GM18519 (cell line): Measurements from ENCODE around the gene PRR5.

ENCODE experiments used
- ATAC-seq: cut with Tn5 transposase; IDR thresholded peaks from one replicate; pipeline ENCODE4 v1.9.1; 2021; ENCODE audit warnings: mild to moderate bottlenecking, moderate library complexity; ENCODE audit not compliant: unreplicated experiment, low FRiP score

Gene PRR5

DNA sequence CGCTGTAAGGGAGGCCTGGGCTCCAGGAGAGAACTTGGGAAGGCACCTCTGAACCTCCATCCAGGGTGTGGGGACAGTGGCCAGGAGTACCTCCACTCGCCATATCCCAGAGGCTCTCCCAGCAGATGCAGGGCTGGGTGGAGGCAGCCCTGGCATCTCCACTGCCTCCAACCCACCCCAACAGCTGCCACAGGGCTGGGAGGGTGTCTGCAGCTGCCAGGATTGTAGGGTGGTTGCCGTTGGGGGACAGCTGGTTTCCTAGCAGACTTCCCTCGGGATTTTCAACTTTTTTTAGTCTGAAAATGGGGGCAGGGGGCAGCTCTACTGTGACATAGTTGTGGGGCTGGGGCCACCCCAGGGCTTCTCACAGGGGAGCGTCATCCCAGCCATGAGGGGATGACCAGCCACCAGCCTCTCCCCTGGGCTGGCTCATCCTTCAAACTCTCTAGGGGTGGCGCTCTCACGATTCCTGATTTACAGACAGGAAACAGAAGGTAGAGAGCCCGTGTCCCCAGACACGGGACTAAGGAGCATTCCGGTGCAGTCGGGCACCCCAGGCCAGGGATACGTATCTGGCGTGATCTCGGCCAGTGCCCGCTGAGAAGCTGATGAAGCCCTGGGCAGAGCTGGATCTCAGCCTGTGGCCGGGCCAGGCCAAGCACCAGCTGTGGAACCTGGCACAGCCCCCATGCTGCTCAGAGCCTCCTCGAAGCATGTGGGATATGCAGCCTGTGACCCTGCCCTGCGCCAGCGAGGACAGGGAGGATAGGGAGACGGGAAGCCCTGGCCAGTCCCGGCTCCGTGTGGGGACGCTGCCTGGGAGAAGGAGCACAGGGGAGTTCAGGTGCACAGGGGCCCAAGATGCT, 9.9 kb downstream of the PRR5 start:
- ATAC-seq, result no peak

- no peak for ATAC-seq
Observed at GRCh38 chr22:44712962-44713361, 11.0 kb downstream of the PRR5 start.

GRCh38 chr22:44714703-44715350, 12.8 kb downstream of the PRR5 start:
- ATAC-seq, result no peak

GRCh38 chr22:44718418-44718817, 16.4 kb downstream of the PRR5 start:
- no peak for ATAC-seq

GRCh38 chr22:44719586-44720368, 17.8 kb downstream of the PRR5 start:
- ATAC-seq, result no peak

GRCh38 chr22:44721213-44721612, 19.2 kb downstream of the PRR5 start:
- ATAC-seq, result no peak

- no peak for ATAC-seq
Observed at GRCh38 chr22:44722611-44723010, 20.6 kb downstream of the PRR5 start.

DNA sequence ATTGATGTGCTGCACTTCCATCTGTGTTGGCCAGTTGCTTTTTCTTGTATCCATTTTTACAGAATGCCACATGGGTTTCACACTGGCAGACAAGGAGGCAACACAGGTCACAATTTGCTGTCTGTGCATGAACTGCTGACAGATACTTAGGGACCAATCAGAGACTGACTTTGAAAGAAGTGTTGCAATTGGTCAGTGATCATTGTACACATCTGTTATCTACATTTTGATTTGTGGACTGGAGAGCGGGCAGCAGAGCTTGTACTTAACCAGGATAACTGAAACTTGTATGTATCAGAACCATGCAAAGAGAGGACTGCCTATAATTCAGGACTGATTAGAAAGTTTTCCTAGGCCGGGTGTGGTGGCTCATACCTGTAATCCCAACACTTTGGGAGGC, 21.8 kb downstream of the PRR5 start:
- no peak for ATAC-seq

DNA sequence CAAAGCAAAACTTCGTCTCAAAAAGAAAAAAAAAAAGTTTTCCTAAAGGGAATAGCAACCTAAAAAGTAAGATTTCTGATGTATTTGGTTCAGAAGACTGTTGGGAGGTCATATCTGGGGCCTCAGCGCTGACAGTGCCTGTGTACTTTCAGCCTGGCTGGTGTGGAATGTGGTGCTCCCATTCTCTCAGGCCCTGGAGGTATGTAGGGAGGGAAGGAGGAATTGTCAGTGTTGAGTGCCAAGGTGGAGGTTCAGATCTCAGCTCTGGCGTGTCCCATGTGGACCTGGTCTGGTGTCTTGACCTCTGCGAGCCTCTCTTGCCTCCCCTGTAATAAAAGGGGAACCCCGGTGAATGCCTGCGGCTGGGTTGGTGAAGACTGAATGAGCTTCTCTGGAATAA, 22.4 kb downstream of the PRR5 start:
- no peak for ATAC-seq

DNA sequence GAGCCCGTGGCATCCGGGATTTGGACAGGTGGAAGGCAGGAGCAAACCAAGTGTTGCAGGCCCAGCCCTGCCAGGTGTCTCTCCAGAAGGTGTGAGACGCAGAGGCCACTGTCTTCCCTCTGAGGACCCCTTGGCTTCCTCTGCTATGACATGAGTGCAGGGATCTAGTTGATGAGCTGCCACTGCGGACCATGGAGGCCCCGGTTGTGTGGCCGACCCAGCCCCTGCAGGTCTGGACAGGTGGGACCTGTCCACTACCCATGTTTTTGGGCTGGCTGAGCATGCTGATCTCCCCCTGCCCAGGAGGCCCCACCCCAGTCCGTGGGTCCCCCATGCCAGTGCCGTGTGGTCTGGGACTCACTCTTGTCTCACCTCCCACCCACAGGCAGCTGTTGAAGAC, 22.9 kb downstream of the PRR5 start:
- ATAC-seq, result no peak

- ATAC-seq, result no peak
Observed at GRCh38 chr22:44726439-44726838, 24.4 kb downstream of the PRR5 start.

GRCh38 chr22:44727148-44727547, 25.1 kb downstream of the PRR5 start:
- no peak for ATAC-seq

- ATAC-seq, result no peak
Observed at GRCh38 chr22:44727709-44728108, 25.7 kb downstream of the PRR5 start.

GRCh38 chr22:44728761-44729324, 26.8 kb downstream of the PRR5 start:
- no peak for ATAC-seq

DNA sequence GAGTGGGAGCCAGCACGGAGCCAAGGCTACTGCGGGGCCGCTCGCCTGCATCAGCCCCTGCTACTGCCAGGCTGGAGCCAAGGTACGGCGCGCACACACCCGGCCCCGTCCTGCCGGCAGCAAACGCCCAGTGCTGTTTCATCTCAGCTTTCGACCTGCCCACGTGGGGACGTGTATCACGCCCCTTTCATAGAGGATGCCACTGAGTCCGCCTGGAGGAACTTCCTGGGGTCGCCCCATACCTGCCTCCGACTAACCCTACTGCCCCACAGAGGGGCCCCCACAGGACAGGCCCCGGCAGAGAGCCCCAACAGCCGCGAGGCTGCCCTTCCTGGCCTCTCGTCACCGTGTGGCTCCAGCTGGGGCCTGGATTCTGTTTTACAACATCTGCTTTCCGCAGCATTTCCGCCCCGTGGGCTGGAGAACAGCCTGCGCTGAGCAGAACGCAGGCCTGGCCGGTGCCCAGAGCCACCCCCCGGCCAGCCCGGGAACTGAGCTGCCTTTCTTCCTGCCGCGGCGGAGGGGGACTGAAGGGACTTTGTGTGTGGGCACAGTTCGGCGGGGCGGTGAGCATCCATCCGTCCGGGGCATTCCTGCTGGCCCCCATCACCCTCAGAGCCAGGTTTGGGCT, 27.5 kb downstream of the PRR5 start:
- no peak for ATAC-seq

DNA sequence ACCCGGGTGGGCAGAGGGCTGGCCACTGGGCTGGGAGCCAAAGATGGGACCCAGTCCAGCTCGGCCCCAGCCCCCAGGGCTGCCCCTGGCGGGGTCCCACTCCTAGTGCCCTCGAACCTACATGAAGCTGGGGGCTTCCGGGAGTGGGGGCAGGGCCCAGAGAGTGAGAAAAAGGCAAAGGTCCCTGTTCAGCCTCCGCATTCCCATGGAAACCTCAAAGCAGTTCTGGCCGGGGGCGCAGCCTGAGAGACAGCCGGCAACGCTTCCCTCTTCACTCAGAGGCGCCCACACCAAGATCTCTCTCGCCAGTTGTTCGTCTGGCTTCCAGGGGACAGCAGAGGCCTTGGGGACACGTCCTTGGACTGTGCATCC, 28.0 kb downstream of the PRR5 start:
- ATAC-seq, result no peak

GRCh38 chr22:44730490-44731356, 28.7 kb downstream of the PRR5 start:
- ATAC-seq, result no peak

GRCh38 chr22:44731357-44731970, 29.5 kb downstream of the PRR5 start:
- ATAC-seq, result no peak

DNA sequence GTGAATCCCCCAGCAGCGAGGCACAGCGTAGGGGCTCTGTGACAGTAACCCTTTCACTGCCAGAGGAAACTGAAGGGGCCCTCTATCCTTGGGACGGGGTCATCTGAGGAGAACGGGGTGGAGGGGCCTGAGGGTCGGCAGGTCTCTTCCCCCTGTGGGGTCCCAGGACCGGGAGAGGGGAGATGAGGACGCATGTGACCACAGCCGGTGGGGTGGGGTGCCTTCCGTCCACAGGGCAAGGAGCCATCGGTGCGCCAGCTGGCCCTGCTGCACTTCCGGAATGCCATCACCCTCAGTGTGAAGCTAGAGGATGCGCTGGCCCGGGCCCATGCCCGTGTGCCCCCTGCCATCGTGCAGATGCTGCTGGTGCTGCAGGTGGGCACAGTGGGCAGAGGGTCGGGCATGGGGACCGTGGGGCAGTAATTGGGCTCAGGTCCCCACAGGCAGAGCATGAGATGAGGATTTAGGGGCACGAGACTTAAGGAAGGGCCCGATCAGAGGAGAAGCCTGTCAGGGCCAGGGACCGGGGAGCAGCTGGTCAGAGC, 30.1 kb downstream of the PRR5 start:
- no peak for ATAC-seq
